ENCODE data around the gene STS. TPM values are rescaled to one million over a fixed set of nuclear protein-coding genes. Genes with fewer than 3 reads are reported as not detected.

Gene STS
- polyA plus RNA-seq, 3 donors: 3.1 to 7.8 (median 6.3) TPM

GRCh38 chrX:7139202-7140081 is 8.1 kb upstream of the STS start:
- Mint-ChIP-seq H3K4me1 (peaks cover 6% of the 10 kb centered on the region), H3K27ac (peak overlapping the region in 2 of 7 donors; percentile 18 to 31), H3K27me3 (ENCODE audit: low read depth in 3 of 3) (peaks cover 0 to 2% (median 2%) of the 10 kb centered on the region in 3 donors), H3K36me3 (peaks cover 0 to 19% of the 10 kb centered on the region in 2 donors), H3K9me3 (peaks cover 0 to 2% (median 0%) of the 10 kb centered on the region in 7 donors), H3K4me3 (no peak overlapping the region)
- peaks cover 90% of the 10 kb centered on the region for H3K79me2 ChIP-seq (ENCODE audit: insufficient read depth, low read length)
- H3K4me2 ChIP-seq (replicated peaks; ENCODE audit: extremely low read depth, low read length, poor library complexity, severe bottlenecking): no peak overlapping the region
- H2AFZ ChIP-seq (ENCODE audit: insufficient read depth, low read depth, low read length, poor library complexity, severe bottlenecking): no peak overlapping the region
- no peaks in the 10 kb centered on the region for H3K27me3 ChIP-seq (ENCODE audit: control insufficient read depth in 2 of 2, insufficient read depth in 2 of 2, low read length in 2 of 2)
- no peaks in the 10 kb centered on the region for H3K9me3 ChIP-seq (replicated peaks in 1 of 2; ENCODE audit: control insufficient read depth in 1 of 2, insufficient read depth in 1 of 2, low read length in 2 of 2)
- no peak for TF ChIP-seq CTCF (IDR thresholded peaks at IDR 0.05)
- peaks cover 94% of the 10 kb centered on the region for H4K20me1 ChIP-seq (ENCODE audit: insufficient read depth, low read length)
- no peak overlapping the region for H3K27ac ChIP-seq (ENCODE audit: low read depth in 1 of 2, low read length in 2 of 2)
- 100% methylated on average over 4 of the region's 9 CpGs for WGBS (ENCODE audit: insufficient coverage)
- H3K9ac ChIP-seq (ENCODE audit: insufficient read depth, low read length, poor library complexity, severe bottlenecking): no peak overlapping the region
- no peak for DNase-seq
- H3K4me1 ChIP-seq (ENCODE audit: control insufficient read depth in 1 of 2, insufficient read depth in 2 of 2, low read length in 2 of 2): peaks cover 0 to 5% of the 10 kb centered on the region in 2 donors
- intact Hi-C loops (cut with micrococcal nuclease): loop anchor here in 1 of 2 donors (10.0 kb wide), 1 partner anchor 115 kb away; no protein-coding TSS in a partner anchor
- H3K4me3 ChIP-seq (replicated peaks in 1 of 3; ENCODE audit: low read depth in 2 of 3, low read length in 3 of 3): no peak overlapping the region
- peaks cover 0 to 22% of the 10 kb centered on the region in 2 donors for H3K36me3 ChIP-seq (replicated peaks in 1 of 2; ENCODE audit: control insufficient read depth in 1 of 2, insufficient read depth in 2 of 2, low read length in 2 of 2)

GRCh38 chrX:7143076-7143475 is 4.4 kb upstream of the STS start:
- no peak overlapping the region for H2AFZ ChIP-seq (ENCODE audit: insufficient read depth, low read depth, low read length, poor library complexity, severe bottlenecking)
- peaks cover 86% of the 10 kb centered on the region for H3K79me2 ChIP-seq (ENCODE audit: insufficient read depth, low read length)
- H3K27me3 ChIP-seq (ENCODE audit: control insufficient read depth in 2 of 2, insufficient read depth in 2 of 2, low read length in 2 of 2): no peaks in the 10 kb centered on the region
- H3K36me3 ChIP-seq (replicated peaks in 1 of 2; ENCODE audit: control insufficient read depth in 1 of 2, insufficient read depth in 2 of 2, low read length in 2 of 2): peaks cover 0 to 16% of the 10 kb centered on the region in 2 donors
- DNase-seq: no peak
- H3K4me3 ChIP-seq (replicated peaks in 1 of 3; ENCODE audit: low read depth in 2 of 3, low read length in 3 of 3): no peak overlapping the region
- H4K20me1 ChIP-seq (ENCODE audit: insufficient read depth, low read length): peaks cover 67% of the 10 kb centered on the region
- peaks cover 0 to 19% of the 10 kb centered on the region in 2 donors for H3K36me3 Mint-ChIP-seq
- WGBS (ENCODE audit: insufficient coverage): no CpG with 5 or more reads among the region's 1 CpG
- no peak overlapping the region for H3K4me2 ChIP-seq (replicated peaks; ENCODE audit: extremely low read depth, low read length, poor library complexity, severe bottlenecking)
- no peaks in the 10 kb centered on the region for H3K9me3 ChIP-seq (replicated peaks in 1 of 2; ENCODE audit: control insufficient read depth in 1 of 2, insufficient read depth in 1 of 2, low read length in 2 of 2)
- H3K27ac ChIP-seq (ENCODE audit: low read depth in 1 of 2, low read length in 2 of 2): no peak overlapping the region
- H3K9me3 Mint-ChIP-seq: peaks cover 0 to 3% (median 0%) of the 10 kb centered on the region in 7 donors
- H3K27me3 Mint-ChIP-seq (ENCODE audit: low read depth in 3 of 3): peaks cover 0 to 2% (median 2%) of the 10 kb centered on the region in 3 donors
- no peak overlapping the region for H3K4me3 Mint-ChIP-seq
- H3K4me1 ChIP-seq (ENCODE audit: control insufficient read depth in 1 of 2, insufficient read depth in 2 of 2, low read length in 2 of 2): peaks cover 21 to 37% of the 10 kb centered on the region in 2 donors
- intact Hi-C loops (cut with micrococcal nuclease): loop anchor here in 1 of 2 donors (10.0 kb wide), 1 partner anchor 112 kb away; no protein-coding TSS in a partner anchor
- H3K4me1 Mint-ChIP-seq: peaks cover 26% of the 10 kb centered on the region
- no peak overlapping the region for H3K9ac ChIP-seq (ENCODE audit: insufficient read depth, low read length, poor library complexity, severe bottlenecking)
- no peak for TF ChIP-seq CTCF (IDR thresholded peaks at IDR 0.05)
- no peak overlapping the region for H3K27ac Mint-ChIP-seq

All from CD14-positive monocyte (primary cell).